WTC11 (cell line): ENCODE data around the gene C2orf92.

Source experiments
- ATF3 ChIP-seq: sonication (generic); formaldehyde crosslinking; conservative IDR thresholded peaks from 2 replicates; pipeline ENCODE4 v1.8.1; 2022; ENCODE audit warnings: mild to moderate bottlenecking, missing genetic modification reagents
- CTCF ChIP-seq: fragments of 200-600 bp; IDR thresholded peaks from 2 replicates; pipeline ENCODE4 v1.8.0; 2022; ENCODE audit warnings: antibody characterized with exemption

GRCh38 chr2:97646977-97647376, 22.5 kb upstream of the C2orf92 start:
- TF ChIP-seq ATF3 (CRISPR knock-in tag) (no peak), CTCF (no peak)
